ENCODE results near the gene CELF2.

- no peak for TF ChIP-seq CTCF (IDR thresholded peaks at IDR 0.05)
- TF ChIP-seq POLR2A (IDR thresholded peaks at IDR 0.05) = no peak
Measured at GRCh38 chr10:11153245-11153644, 135.6 kb downstream of the CELF2 start.

All from body of pancreas (tissue), 4 donors.